A549 (cell line): Measurements from ENCODE around the gene PYGM. TPM values are rescaled to one million over a fixed set of nuclear protein-coding genes. Genes with fewer than 3 reads are reported as not detected.

Experiments
- ATAC-seq, 2 experiments: fragments of 200-7000 bp in 1 of 2; fragments of >200 bp in 1 of 2; cut with Nextera tagmentation in 1 of 2; cut with Tn5 transposase in 1 of 2; 3 replicates each; pipeline versions ENCODE4 v1.8.0 to v1.9.1; 2018 to 2020; ENCODE audit warnings: mild to moderate bottlenecking in 1 of 2, moderate library complexity in 1 of 2
- CTCF ChIA-PET: fragments of 300-600 bp; sonication (Branson Sonifier 250); formaldehyde crosslinking; extraction: SDS; loops from one replicate; lab custom pipeline; 2021; ENCODE audit warnings: antibody characterized with exemption, inconsistent platforms; lab: Yijun Ruan, JAX
- POLR2A ChIA-PET: fragments of 350-600 bp; formaldehyde crosslinking; extraction: SDS; loops from one replicate; lab custom pipeline; 2021; ENCODE audit warnings: antibody characterized with exemption, inconsistent platforms; lab: Yijun Ruan, JAX
- DNase-seq, 2 experiments: peaks; one replicate each; pipeline versions ENCODE4 v3.0.0 to v3.0.0-alpha.2; 2011 to 2016; ENCODE audit warnings: low read depth in 1 of 2, low spot score in 1 of 2
- FAIRE-seq: peaks from 2 replicates; lab custom pipeline; 2011; peaks lifted over from hg19 to GRCh38; lab: Jason Lieb, UNC
- H3K27ac ChIP-seq, 2 experiments: fragments of >200 bp; sonication (Bioruptor Twin); formaldehyde crosslinking; 3 replicates each; pipeline ENCODE4 v1.5.1; 2016 to 2017
- H3K4me1 ChIP-seq: fragments of >200 bp; sonication (Bioruptor Twin); formaldehyde crosslinking; 3 replicates; pipeline ENCODE4 v1.6.1; 2016
- H3K4me2 ChIP-seq: fragments of >200 bp; sonication (Bioruptor Twin); formaldehyde crosslinking; 3 replicates; pipeline ENCODE4 v1.6.1; 2016
- H3K4me3 ChIP-seq: fragments of >200 bp; sonication (Bioruptor Twin); formaldehyde crosslinking; 3 replicates; pipeline ENCODE4 v1.5.1; 2016
- H3K9me3 ChIP-seq: fragments of >200 bp; sonication (Bioruptor Twin); formaldehyde crosslinking; 3 replicates; pipeline ENCODE4 v1.6.1; 2016
- BHLHE40 ChIP-seq: IDR thresholded peaks from 2 replicates; pipeline ENCODE4 v1.6.1; 2012; ENCODE audit warnings: low read depth, low read length, inconsistent platforms
- CEBPB ChIP-seq, 2 experiments: fragments of >200 bp in 1 of 2; sonication (Bioruptor Twin) in 1 of 2; formaldehyde crosslinking in 1 of 2; IDR thresholded peaks; 2 replicates each; pipeline ENCODE4 v1.6.1; 2012 to 2016
- CTCF ChIP-seq: fragments of >200 bp; sonication (Bioruptor Twin); formaldehyde crosslinking; IDR thresholded peaks from 3 replicates; pipeline ENCODE4 v1.5.1; 2016
- E2F6 ChIP-seq: IDR thresholded peaks from 2 replicates; pipeline ENCODE4 v1.6.1; 2012; ENCODE audit warnings: low read depth, borderline replicate concordance
- ELK1 ChIP-seq: fragments of 150-350 bp; IDR thresholded peaks from 2 replicates; pipeline ENCODE4 v1.6.1; 2014; ENCODE audit warnings: low read depth, mild to moderate bottlenecking, low read length
- FOXS1 ChIP-seq: fragments of 250-450 bp; sonication (Bioruptor Pico); IDR thresholded peaks from 2 replicates; pipeline ENCODE4 v1.5.0; 2020; ENCODE audit warnings: mild to moderate bottlenecking, moderate library complexity
- GATA3 ChIP-seq: IDR thresholded peaks from 2 replicates; pipeline ENCODE4 v1.6.1; 2012; ENCODE audit warnings: borderline replicate concordance
- HMGXB4 ChIP-seq: fragments of 250-450 bp; sonication (Bioruptor Pico); IDR thresholded peaks from 2 replicates; pipeline ENCODE4 v1.5.0; 2021; ENCODE audit warnings: mild to moderate bottlenecking, moderate library complexity, borderline replicate concordance
- HOXB5 ChIP-seq: fragments of 250-450 bp; sonication (Bioruptor Pico); IDR thresholded peaks from 2 replicates; pipeline ENCODE4 v1.5.0; 2020; ENCODE audit warnings: mild to moderate bottlenecking, moderate library complexity
- PHF8 ChIP-seq: fragments of 200-600 bp; sonication (generic); IDR thresholded peaks from 2 replicates; pipeline ENCODE4 v1.6.1; 2016; ENCODE audit warnings: low read depth, mild to moderate bottlenecking, antibody characterized with exemption, moderate library complexity, borderline replicate concordance
- RAD21 ChIP-seq, 2 experiments: fragments of >200 bp in 1 of 2; sonication (Bioruptor Twin) in 1 of 2; formaldehyde crosslinking in 1 of 2; IDR thresholded peaks in 1 of 2; conservative IDR thresholded peaks in 1 of 2; 2 replicates in 1 of 2; 3 replicates in 1 of 2; pipeline ENCODE4 v1.6.1; 2012 to 2018; ENCODE audit warnings: inconsistent platforms in 1 of 2
- RNF2 ChIP-seq: fragments of 200-600 bp; sonication (generic); IDR thresholded peaks from 2 replicates; pipeline ENCODE4 v1.6.1; 2016; ENCODE audit warnings: low read depth, mild to moderate bottlenecking, antibody characterized with exemption, moderate library complexity, borderline replicate concordance
- SMC3 ChIP-seq: fragments of >200 bp; sonication (Bioruptor Twin); formaldehyde crosslinking; IDR thresholded peaks from 3 replicates; pipeline ENCODE4 v1.6.1; 2018; ENCODE audit warnings: inconsistent platforms
- TP53 ChIP-seq: fragments of 250-450 bp; sonication (Bioruptor Pico); IDR thresholded peaks from 2 replicates; pipeline ENCODE4 v1.5.0; 2021; ENCODE audit warnings: mild to moderate bottlenecking, moderate library complexity
- ZC3H11A ChIP-seq: fragments of 450-650 bp; IDR thresholded peaks from 2 replicates; pipeline ENCODE4 v1.6.1; 2014; ENCODE audit warnings: antibody characterized with exemption, mild to moderate bottlenecking
- WGBS: methylation state at CpG from one replicate; pipeline ENCODE4 v1.1.6; 2017; ENCODE audit errors: missing lambda C conversion rate; 5-methylcytosine and 5-hydroxymethylcytosine counted together
- polyA plus RNA-seq, 4 experiments: library from polyadenylated mRNA; depleted of rRNA in 3 of 4; stranded (reverse); fragments of >200 nt; fragmentation: RNase III in 1 of 4; extraction: RNeasy Plus Mini Kit Qiagen cat#74134 plus additional on column Dnase treatment in 1 of 4; gene quantifications; 2 replicates in 3 of 4; 3 replicates in 1 of 4; pipeline ENCODE4 v1.2.3, GENCODE V29; 2011 to 2017
- TF ChIP-seq, protein P1 (sequence below): fragments of >200 bp; sonication (Bioruptor Twin); formaldehyde crosslinking; IDR thresholded peaks from 2 replicates; pipeline ENCODE4 v1.6.1; 2016
- TF ChIP-seq, protein P2 (sequence below): fragments of 450-650 bp; IDR thresholded peaks from 2 replicates; pipeline ENCODE4 v1.6.1; 2014; ENCODE audit warnings: antibody characterized with exemption

The PYGM gene
- polyA plus RNA-seq, 2 of the 4 experiments (the other 2 are of a cell fraction): 0.22 to 0.23 TPM

- under 1% methylated on average over 25 of the region's 58 CpGs for WGBS
- H3K4me2 ChIP-seq: peak overlapping the region; percentile 99
- DNase-seq (peak; percentile 48 to 92), ATAC-seq (peak; percentile 35 to 74), FAIRE-seq (no peak)
- H3K4me1 ChIP-seq: peaks cover 28% of the 10 kb centered on the region
- peak overlapping the region; percentile 62 to 83 for H3K27ac ChIP-seq
- ChIA-PET CTCF (interaction anchor here (0.7 to 7.2 kb wide), 28 partner anchors 12 to 438 kb away, joined by 3 to 104 read pairs (median 4); partner anchors contain the start of genes MAP4K2 and PYGM), POLR2A (no interaction called here)
- peak overlapping the region; percentile 61 for H3K4me3 ChIP-seq
- TF ChIP-seq CTCF (peak; percentile 85), TP53 (CRISPR knock-in tag) (no peak), CEBPB (IDR thresholded peaks at IDR 0.05) (peak; percentile 64 to 79; a peak in 3 of 4 replicates), ZC3H11A (no peak), RAD21 (conservative IDR thresholded peaks at IDR 0.05 in 1 of 2, IDR thresholded peaks at IDR 0.05 in 1 of 2) (peak; percentile 38 to 68), SMC3 (peak; percentile 54), ELK1 (no peak), RNF2 (peak; percentile 90; the same call in 1 of the 2 replicates), HOXB5 (CRISPR knock-in tag) (no peak; the same call in 1 of the 2 replicates)
- TF ChIP-seq, protein P1, sequence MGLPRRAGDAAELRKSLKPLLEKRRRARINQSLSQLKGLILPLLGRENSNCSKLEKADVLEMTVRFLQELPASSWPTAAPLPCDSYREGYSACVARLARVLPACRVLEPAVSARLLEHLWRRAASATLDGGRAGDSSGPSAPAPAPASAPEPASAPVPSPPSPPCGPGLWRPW: 0 out of 2 replicates have a peak, but pooled peaks have one; percentile 20
- no peaks in the 10 kb centered on the region for H3K9me3 ChIP-seq
Observed at GRCh38 chr11:64742889-64743590, 16.7 kb downstream of the PYGM start.

GRCh38 chr11:64742087-64742888 lies 17.5 kb downstream of the PYGM start:
- Histone ChIP-seq H3K4me2 (peak overlapping the region; percentile 99), H3K27ac (peak overlapping the region; percentile 62 to 83; a peak in 5 of 6 replicates), H3K9me3 (no peaks in the 10 kb centered on the region), H3K4me3 (peak overlapping the region; percentile 61), H3K4me1 (peaks cover 28% of the 10 kb centered on the region)
- ChIA-PET CTCF (interaction anchor here (0.5 to 7.2 kb wide), 24 partner anchors 12 to 438 kb away, joined by 3 to 104 read pairs (median 4); partner anchors contain the start of genes MAP4K2, PYGM and ZNHIT2), POLR2A (no interaction called here)
- ATAC-seq (peak; percentile 15 to 35), FAIRE-seq (no peak), DNase-seq (no peak)
- WGBS: 46% methylated on average over 49 of the region's 54 CpGs
- TF ChIP-seq HOXB5 (CRISPR knock-in tag): 0 out of 2 replicates have a peak, but pooled peaks have one; percentile 27
- TF ChIP-seq BHLHE40: no peak

GRCh38 chr11:64741375-64742086 lies 18.2 kb downstream of the PYGM start:
- ATAC-seq: no peak
- no peak for DNase-seq
- Histone ChIP-seq H3K4me1 (peaks cover 28% of the 10 kb centered on the region), H3K4me2 (no peak overlapping the region), H3K27ac (no peak overlapping the region), H3K9me3 (no peaks in the 10 kb centered on the region), H3K4me3 (no peak overlapping the region)
- no peak for FAIRE-seq
- 87% methylated on average over 24 of the region's 24 CpGs for WGBS
- POLR2A ChIA-PET: no interaction called here
- CTCF ChIA-PET: interaction anchor here (0.7 to 7.2 kb wide), 14 partner anchors 11 to 377 kb away, joined by 3 to 104 read pairs (median 6); partner anchors contain the start of genes MAP4K2, PYGM and ZNHIT2
- no peak for TF ChIP-seq BHLHE40
- TF ChIP-seq PHF8: no peak
- TF ChIP-seq HMGXB4: no peak
- no peak for TF ChIP-seq HOXB5 (CRISPR knock-in tag)
- TF ChIP-seq, protein P2, sequence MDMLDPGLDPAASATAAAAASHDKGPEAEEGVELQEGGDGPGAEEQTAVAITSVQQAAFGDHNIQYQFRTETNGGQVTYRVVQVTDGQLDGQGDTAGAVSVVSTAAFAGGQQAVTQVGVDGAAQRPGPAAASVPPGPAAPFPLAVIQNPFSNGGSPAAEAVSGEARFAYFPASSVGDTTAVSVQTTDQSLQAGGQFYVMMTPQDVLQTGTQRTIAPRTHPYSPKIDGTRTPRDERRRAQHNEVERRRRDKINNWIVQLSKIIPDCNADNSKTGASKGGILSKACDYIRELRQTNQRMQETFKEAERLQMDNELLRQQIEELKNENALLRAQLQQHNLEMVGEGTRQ: no peak
- TF ChIP-seq ELK1: no peak
- no peak for TF ChIP-seq FOXS1
- no peak for TF ChIP-seq E2F6
- TF ChIP-seq GATA3: no peak
